Activated T-helper 1 cell treated with Interleukin-2 at 50 U/mL for 16 hours (primary cell): ENCODE measurements around the gene FLNB.
"Not testable (repeated sequence)": the region's sequence is repeated elsewhere in the genome, so short reads cannot be mapped to it uniquely, and the experiment has no call there.

Experiments used
- DNase-seq: peaks from one replicate; pipeline ENCODE4 v3.0.0-alpha.2; 2020; ENCODE audit warnings: low read depth

The FLNB gene

GRCh38 chr3:57980416-57980815 lies 27.8 kb upstream of the FLNB start:
- DNase-seq, result no peak

- DNase-seq, result no peak
These were observed 26.6 kb upstream of the FLNB start for GRCh38 chr3:57981483-57982087.

GRCh38 chr3:57982561-57983243 lies 25.5 kb upstream of the FLNB start:
- DNase-seq, result no peak

GRCh38 chr3:57983734-57984518 lies 24.3 kb upstream of the FLNB start:
- DNase-seq, result peak; percentile 13

GRCh38 chr3:57985176-57985983 lies 22.8 kb upstream of the FLNB start:
- no peak for DNase-seq

GRCh38 chr3:57985984-57986246 lies 22.3 kb upstream of the FLNB start:
- DNase-seq, result no peak

- DNase-seq, result no peak
These were observed 22.0 kb upstream of the FLNB start for GRCh38 chr3:57986261-57986660.

- DNase-seq, result not testable (repeated sequence)
These were observed 19.0 kb upstream of the FLNB start for GRCh38 chr3:57989198-57989597.

GRCh38 chr3:57989646-57990045 lies 18.6 kb upstream of the FLNB start:
- no peak for DNase-seq

- DNase-seq, result no peak
These were observed 15.6 kb upstream of the FLNB start for GRCh38 chr3:57992452-57993213.

- no peak for DNase-seq
These were observed 9.6 kb upstream of the FLNB start for GRCh38 chr3:57998366-57999283.

GRCh38 chr3:57999417-58000115 lies 8.7 kb upstream of the FLNB start:
- DNase-seq, result no peak

- DNase-seq, result no peak
These were observed 7.7 kb upstream of the FLNB start for GRCh38 chr3:58000306-58001085.

- DNase-seq, result no peak
These were observed 7.1 kb upstream of the FLNB start for GRCh38 chr3:58001086-58001467.

GRCh38 chr3:58001979-58002378 lies 6.2 kb upstream of the FLNB start:
- no peak for DNase-seq

- DNase-seq, result no peak
These were observed 5.1 kb upstream of the FLNB start for GRCh38 chr3:58003093-58003492.

- no peak for DNase-seq
These were observed 3.2 kb upstream of the FLNB start for GRCh38 chr3:58004973-58005372.

GRCh38 chr3:58005669-58006068 lies 2.6 kb upstream of the FLNB start:
- DNase-seq, result no peak

GRCh38 chr3:58006661-58007060 lies 1.6 kb upstream of the FLNB start:
- DNase-seq, result no peak
